NCI-H1048 (cell line): ENCODE results near the gene KCNIP1.

Source experiments
- DNase-seq: peaks from one replicate; lab custom pipeline; 2025; lab: John Stamatoyannopoulos, UW

The KCNIP1 gene

DNA sequence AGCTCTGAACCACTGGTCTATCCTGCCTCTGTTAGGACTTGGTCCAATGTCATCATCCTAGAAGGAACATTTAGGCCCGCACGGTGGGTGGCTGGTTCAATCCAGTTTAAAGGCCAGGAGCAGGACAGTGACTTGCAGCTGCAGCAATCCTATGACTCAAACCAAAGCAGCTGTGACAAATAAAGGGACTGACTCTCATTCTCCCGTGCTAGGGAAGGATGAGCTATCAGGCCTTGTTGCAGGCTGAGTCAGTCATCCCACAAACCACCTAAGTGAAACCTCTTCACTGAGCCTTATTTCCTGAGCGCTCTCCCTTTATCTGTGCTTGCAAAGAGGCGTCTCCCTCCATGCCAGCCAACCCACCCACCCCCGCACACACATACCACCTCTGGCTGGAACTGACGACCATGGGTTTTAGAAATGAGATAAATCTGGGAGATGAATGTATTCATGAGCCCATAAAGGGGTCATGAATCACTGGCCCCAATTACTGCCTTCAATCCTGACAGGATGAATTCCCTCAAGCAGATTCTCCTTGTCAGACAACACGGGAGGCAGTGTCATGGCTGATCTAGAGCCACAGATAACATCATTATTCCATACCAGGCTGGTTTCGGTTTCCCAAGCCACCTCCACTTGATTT is 93.4 kb downstream of the KCNIP1 start:
- DNase-seq, result no peak

DNA sequence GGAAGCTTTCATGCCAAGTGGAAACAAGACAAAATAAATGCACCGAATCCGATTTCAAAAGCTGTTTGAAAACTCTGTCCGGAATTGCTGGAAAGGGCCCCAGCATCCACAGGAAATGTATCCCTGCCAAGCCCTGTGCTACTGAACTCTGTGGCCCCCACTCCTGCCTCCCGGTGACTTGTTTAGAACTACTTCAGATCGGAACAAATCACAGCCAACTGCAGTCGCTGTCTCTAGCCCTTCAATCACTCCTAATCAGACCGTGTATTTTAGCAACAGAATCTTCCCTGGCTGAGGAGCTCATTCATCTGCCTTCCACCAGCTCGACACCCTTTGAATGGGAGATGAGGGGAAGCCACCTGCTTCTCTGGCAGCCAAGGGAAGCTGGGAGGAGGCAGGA is 94.1 kb downstream of the KCNIP1 start:
- DNase-seq, result no peak

DNA sequence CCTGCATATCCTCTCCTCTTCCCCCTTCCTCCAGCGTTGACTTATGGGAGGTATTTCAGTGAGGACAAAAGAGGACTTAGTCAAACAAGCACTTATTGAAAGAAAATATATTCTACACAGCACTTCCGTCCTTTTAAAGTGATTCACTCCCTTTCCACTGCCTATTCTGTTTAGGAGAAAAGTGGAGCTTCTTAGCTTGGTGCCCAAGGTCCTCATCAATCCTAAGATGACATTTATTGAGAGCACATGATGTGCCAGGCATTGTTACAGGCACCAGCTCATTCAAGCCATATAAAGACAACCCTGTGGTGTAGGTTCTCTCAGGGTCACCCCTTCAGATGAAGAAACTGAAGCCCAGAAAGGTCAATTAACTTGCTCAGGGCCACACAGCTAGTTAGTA is 95.9 kb downstream of the KCNIP1 start:
- DNase-seq, result no peak

DNA sequence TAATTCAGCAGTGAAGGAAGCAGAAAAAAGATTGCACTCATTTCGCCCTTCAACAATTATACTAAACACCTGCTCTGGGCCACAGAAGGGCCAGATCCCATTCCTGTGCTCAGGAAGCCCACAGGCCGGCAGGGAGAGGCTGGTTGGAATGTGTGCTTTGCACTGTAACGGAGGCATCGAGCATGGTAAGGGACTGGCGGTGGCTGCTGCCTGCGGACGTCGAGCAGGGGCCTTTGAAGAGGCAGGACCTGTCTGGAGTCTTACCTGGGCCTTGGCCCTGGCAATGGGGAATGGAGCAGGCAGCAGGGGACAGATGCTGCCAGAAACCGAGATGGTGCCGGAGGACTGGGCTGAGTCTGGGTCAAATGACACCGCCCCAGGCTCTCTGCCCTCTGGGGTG is 97.8 kb downstream of the KCNIP1 start:
- DNase-seq, result no peak

DNA sequence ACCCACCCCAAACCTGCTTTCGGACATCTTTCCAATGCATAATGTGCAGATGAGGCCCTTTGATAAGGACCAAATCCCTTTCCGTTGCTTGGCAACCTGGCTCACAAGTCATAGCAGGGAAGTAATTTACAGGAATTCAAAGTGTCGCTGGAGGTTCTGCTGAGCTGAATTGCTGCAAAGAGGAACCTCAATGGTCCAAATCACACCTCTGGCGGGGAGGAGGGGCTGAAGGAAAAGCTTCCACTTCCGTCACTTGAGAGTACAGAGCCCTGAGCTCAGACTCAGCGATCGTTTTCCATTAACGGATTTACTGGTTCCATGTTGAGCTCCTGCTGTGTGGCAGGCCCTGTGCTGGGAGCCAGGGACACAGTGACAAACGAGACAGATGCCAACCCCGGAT is 99.3 kb downstream of the KCNIP1 start:
- DNase-seq, result no peak

DNA sequence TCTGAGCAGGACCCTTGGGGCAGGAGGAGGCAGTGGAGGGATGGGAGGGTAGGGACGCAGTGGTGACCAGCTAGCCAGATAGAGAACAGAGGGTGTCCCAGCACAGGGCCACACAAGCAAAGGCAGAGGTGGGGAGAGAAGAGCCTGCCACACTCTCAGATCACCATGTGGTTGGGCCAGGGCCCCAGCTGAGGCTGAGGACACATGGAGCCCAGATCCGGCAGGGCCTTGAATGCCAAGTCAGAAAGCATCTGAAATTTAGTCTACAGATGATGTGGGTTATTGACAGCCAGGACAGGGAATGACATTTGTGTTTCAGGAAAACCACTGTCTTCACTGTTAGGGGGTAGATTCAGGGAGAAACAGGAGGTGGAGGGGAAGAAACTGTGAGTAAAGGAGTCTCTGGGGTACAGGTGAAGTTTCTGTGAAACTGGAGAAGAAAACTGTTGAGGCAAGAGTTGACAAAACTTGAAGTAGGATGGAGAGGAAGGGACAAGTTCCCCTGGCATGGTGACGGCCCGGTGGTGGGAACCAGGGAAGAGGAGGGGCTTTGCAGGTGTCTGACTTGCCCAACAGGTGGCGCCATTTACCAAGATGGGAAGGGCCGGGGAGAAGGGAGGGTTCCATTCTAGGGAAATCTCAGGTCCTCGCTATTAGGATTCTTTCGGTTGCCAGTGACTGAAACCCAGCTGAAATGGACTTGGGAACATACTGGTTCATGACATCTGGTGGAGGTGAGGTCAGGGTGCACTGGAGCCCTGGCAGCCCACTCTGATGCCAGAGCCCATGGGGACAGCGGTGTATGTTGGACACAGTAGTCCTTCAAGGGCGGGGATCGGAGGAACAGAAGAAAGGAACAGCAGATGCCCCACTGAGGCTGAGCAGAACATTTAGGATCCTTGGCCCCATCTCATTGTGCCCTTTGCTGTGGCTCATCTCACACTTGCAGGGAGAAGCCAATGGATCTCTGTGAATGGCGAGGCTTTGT is 100.1 kb downstream of the KCNIP1 start:
- no peak for DNase-seq

DNA sequence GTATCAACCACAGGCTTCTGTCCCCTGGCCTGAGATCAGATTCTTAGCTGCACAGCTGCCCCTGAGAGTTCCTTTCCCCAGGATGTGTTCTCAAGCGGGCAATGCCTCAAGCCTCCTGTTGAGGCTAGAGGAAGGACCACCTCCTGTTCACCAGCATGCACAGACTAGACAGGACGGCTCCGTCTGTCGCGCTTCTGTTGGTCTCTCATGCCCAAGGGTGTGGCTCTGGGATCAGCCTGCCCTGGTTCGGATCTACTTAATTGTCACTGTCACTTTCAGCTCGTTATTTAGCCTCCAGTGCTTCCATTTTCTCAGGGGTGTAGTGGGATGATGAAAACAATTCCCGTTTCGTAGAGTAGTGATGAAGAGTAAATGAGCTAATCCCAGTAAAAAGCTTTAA is 103.1 kb downstream of the KCNIP1 start:
- no peak for DNase-seq

DNA sequence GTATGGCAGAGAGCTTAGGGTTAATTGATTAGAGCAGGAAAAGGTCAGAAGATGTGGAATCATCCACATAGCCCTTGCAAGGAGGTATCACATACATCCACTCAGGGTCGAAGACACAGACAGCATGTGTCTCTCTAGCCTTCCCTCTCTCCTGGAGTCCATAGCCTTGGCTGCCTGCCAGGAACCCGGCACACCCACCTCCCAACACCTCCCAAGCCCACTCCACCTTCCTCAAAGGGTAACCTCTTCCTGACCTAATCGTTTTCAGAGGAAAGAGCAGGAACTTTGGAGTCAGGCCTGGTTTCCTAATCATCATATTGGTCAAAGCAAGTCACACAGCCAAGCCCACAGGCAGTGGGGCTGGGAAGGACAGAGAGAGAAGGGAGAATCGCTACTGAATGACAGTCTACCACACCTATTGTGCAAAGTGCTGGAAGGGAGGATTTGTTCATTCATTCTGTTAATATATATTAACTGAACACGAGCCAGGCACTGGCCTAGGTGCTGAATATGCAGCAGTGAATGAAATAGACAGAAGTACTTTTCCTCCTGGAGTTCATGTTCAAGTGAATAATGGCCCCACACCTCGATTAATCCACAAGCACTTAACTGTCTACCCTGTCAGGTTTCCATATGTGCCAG is 107.8 kb downstream of the KCNIP1 start:
- DNase-seq, result no peak

DNA sequence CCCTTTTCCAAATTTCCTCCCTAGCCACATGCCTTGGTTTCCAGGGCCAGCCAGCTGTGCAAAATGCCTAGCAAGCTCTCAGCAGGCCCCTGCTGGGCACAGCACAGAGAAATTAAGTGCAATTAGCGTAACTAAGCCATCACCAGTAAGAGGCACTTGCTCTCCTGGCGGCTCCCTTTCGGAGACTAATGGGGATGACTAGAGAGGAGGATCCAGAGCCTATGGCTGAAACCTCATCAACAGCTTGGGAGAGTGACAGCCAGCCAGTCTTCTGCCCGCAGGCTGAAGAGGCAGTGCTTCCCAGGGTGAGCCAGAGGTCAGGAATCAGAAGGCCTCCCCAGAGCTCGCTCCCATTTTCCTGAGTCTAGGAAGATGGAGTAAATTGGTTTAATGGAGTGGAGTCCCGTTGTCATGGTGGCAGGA is 108.4 kb downstream of the KCNIP1 start:
- no peak for DNase-seq

DNA sequence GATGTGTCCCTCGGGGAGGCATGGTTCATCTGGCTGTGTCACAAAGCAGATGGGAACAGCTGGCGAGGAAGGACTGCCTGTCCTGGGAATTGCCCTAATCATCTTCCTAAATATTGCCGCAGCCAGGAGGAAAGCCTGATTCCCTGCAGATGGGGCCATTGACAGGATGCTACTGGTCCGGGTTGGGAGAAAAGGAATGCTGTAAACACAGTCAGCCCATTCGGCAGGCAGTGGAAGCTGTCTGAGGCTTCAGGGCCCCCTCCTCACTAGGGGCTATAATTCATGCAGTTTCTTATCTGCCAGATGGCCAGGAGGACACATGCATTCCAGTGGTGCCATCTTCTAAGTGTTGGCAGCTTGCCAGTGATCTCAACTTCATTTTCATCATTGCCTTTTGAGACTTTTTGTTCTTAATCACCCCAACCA is 110.3 kb downstream of the KCNIP1 start:
- DNase-seq, result no peak

DNA sequence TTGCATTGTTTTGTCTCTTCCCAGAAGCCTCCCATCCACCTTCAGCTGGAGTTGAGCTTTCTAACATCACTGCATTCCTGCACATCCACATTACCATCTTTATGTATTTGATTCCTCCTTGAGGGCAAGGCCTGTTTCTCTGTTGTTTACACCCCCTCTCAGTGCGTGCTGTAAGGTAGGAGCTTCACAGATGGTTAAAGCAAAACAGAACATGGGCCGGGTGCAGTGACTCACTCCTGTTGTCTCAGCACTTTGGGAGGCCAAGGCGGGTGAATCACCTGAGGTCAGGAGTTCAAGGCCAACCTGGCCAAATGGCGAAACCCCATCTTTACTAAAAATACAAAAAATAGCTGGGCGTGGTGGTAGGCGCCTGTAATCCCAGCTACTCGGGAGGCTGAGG is 110.9 kb downstream of the KCNIP1 start:
- no peak for DNase-seq

DNA sequence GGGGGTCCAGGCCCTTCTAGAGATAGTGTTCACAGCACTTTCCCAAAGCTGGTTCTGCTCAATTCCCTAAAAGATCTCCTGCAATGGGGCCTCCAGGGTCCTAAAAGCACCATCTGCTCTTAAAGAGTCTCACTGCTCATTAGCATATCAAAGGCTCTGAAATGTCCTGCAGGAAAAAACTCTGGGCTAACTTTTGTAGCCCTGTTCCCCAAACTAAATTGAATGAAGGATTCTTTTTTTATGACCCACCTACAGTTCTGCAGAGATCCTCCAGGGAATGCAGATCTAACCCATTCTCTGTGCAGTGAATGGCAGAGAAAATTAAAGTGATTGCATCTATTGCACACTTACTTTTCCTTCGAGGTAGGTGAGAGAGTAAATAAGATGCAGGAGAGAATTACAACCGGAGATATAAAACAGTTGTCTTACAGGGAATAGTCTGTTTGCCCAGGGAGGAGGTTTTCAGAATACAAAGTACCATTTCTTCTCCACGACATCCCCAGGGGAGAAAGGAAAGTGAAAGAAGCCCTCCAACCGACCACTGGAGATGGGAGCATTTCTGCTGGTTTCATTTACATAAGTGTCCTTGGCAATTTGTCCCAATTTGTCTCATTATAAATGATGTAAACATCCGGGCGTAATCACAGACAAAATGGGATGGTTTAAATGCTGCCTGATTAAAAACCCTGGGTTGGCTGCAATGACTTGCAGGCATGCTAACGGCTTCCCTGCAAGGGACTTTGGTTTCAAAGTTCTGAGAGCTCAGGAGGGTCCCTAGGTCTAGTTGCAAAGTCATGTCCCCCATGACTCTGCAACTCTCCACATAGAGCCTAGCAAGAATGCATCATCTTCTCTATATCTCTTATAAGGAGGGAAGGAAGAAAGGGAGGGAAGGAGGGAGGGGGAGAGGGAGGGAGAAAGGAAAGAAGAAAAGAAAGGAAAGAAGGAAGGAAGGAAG is 114.0 kb downstream of the KCNIP1 start:
- no peak for DNase-seq

DNA sequence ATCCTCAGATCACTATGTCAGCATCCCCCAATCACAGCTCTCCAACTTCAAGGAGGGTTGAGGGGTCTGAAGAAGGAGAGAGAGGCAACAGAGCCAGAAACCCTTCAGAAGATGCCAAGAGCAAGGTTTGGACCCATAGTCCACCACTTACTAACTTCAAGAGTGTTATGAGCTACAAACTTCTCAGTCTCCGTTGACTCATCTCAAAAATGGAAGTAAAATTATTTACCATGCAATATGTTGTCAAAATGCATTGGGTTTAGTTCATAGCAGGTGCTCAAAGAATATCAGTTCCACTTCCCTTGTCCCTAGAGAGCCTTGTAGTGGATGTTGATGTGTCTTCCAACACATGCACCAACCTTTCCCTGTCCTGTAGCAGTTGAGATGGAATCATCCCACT is 116.0 kb downstream of the KCNIP1 start:
- DNase-seq, result no peak

DNA sequence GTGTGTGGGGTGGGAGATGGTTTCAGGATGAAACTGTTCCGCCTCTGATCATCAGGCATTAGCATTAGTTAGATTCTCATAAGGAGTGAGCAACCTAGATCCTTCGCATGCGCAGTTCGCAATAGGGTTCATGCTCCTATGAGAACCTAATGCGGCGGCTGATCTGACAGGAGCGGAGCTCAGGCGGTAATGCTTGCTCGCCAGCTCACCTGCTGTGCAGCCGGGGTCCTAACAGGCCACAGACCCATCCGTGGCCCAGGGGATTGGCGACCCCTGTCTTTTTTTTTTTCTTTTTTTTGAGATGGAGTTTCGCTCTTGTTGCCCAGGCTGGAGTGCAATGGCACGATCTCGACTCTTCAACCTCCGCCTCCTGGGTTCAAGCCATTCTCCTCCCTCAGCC is 119.1 kb downstream of the KCNIP1 start:
- no peak for DNase-seq

DNA sequence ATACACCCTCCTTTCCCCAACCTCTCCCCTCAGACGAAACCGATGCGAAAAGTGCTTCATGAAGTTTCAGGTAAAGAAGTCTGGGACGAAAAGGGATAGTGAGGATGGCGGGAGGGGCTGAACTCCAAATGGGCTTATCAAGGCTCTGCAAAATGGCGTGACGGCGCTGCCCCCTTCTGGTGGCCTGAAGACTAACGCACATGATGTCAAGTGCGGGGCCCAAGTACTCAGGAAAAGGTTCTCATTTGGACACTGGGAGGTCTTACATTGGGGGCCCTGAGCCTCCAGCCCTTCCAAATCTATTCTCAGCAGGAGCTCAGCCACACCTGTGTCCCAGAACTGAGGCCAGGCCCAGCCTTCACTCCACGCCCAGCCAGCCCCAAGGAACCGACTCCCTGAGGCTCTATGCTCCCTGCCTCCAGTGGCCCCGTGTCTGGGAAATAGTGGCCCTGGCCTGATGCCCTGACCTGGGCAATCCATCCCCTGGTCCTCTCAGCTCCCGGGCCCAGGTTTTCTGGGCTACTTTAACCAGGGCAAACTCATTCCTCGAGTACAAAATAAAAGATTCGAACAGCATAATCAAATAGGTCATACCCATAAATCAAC is 119.9 kb downstream of the KCNIP1 start:
- DNase-seq, result no peak

DNA sequence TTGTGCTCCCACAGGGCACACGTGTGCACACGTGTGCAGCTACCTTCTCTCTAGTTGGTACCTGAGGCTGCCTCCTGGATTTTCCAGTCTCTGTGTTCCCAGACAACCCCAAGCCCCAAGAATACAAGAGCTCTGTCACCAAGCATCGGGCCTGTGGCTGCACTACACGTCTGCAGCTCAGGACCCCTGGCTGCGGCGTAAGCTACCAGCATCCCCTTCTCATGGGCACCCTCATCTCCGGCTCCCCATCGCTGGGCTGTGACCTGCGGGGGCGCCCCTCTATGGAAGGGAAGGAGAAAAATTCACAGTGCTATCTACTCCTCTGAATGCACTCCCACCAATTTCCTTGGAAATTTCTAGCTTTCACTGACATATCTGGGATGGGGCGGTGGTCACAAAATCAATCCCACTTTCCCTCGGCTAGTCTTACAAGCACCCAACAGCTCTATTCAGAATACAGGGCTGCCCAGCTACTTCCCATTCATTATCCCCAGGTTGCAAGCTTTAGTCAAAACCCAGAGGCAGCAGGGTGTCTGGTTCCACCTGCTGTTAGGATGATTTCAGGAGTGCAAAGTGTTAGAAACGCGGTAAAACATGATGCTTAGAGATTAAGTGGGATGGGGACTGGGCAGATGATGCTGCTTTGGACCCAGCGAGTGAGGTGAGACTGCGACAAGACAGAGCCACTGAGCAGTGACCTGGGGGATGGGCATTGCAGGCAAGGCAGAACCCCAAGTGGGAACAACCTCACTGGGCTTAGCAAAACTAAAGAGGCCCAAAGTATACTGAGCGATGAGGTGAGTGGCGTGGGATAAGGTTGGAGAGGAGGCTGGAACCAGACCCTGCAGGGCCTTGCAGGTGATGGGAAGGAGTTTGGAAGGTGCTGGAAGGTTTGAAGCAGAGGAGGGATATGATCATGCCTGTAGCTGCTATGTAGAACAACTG is 121.7 kb downstream of the KCNIP1 start:
- no peak for DNase-seq

DNA sequence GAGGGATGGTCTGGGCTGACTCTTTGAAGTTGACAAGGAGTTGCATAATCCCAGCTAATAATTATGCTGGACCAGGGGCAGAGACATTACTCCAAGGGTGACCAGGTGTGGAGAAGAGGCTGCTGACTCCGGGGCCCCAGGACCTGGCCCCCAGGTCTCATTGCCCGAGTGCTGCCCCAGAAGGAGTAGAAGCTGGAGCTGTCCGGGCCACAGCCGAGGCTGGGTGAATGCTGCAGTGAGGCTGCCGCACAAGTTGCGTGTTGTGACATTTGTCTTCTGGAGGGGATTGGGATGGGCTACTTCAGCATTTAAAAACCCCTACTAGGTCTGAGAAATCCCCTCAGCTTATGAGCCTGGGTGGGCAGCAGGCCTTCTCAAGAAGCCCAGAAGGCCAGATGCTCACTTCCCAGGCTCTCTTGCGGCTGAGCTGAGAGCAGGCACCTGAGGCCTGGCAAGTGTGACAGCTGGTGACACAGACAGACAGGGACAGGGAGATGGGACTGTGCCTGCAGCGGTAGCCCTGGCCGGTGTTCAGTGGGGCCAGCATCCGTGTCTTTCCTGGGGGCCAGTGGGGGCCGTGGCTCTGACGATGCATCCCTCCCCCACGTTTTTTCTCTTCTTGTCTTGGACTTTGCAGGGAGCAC is 122.8 kb downstream of the KCNIP1 start:
- no peak for DNase-seq

DNA sequence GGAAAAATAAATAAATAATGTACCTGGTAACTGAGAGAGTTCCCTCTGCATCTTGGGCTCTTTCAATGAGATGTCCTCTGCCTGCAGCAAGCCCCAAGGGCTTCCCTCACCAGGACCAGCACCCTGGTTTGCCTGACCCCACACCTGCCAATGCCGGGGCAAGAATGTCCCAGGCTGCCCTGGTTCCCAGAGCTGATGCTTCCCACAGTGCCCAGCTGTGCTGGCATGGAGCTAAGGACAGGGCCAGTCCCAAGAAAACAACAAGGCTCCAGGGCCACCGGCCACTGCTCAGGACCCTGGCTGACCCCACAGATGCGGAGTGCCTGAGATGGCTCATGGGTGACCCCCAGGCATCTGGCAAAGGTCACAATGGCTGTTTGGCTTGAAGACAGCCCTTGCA is 123.5 kb downstream of the KCNIP1 start:
- DNase-seq, result no peak

DNA sequence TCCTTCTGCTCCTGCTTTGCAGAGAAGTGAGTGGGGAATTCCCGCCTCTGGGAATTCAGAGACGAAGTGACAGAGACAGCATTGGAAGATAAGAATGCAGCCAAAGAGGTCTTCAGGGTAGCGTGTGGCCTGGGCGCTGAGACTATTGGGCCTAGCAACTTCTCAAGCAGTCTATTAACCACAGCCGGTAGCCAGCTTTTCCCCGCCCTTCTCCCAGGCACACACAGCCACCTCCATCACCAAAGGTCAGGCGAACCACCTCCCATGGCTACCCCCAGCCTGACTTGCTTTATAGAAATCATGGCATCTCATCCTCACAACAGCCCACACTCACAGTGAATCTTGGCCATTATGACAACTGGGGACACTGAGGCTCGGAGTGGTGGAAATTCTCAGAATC is 124.2 kb downstream of the KCNIP1 start:
- DNase-seq, result no peak
